ENCODE measurements around the gene DLG2.

The DLG2 gene

DNA sequence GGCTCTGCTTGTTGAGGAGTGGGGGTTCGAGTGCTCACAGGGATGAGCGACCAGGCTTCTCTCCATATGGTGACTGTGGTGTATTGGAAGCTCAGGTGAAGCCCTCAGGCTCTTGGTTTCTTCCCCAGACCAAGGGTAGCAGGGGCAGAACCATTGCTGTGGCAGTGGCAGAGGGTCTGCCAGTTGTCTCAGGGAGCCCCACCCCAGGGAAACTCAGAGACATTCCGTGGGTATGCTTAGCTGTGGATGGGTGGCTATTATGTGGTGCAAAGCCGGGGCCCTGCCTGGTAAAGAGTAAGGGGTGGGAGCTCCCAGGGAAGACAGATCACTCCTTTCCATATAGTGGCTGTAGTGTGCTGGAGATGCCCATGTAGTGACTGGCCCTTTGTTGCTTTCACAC is 167.8 kb downstream of the DLG2 start:
- Histone ChIP-seq H3K27me3 (ENCODE audit: insufficient read depth, poor library complexity, severe bottlenecking) (no peaks in the 10 kb centered on the region), H3K4me3 (replicated peaks; ENCODE audit: insufficient read depth, low read length) (no peak overlapping the region), H3K27ac (replicated peaks) (no peak overlapping the region)
- no peak for DNase-seq (ENCODE audit: low read depth in 1 of 2, low spot score in 1 of 2)
- no peak for TF ChIP-seq POLR2AphosphoS5 (IDR thresholded peaks at IDR 0.05; ENCODE audit: low read depth)
- TF ChIP-seq GABPA (IDR thresholded peaks at IDR 0.05; ENCODE audit: low read depth): no peak
- TF ChIP-seq, protein P1, sequence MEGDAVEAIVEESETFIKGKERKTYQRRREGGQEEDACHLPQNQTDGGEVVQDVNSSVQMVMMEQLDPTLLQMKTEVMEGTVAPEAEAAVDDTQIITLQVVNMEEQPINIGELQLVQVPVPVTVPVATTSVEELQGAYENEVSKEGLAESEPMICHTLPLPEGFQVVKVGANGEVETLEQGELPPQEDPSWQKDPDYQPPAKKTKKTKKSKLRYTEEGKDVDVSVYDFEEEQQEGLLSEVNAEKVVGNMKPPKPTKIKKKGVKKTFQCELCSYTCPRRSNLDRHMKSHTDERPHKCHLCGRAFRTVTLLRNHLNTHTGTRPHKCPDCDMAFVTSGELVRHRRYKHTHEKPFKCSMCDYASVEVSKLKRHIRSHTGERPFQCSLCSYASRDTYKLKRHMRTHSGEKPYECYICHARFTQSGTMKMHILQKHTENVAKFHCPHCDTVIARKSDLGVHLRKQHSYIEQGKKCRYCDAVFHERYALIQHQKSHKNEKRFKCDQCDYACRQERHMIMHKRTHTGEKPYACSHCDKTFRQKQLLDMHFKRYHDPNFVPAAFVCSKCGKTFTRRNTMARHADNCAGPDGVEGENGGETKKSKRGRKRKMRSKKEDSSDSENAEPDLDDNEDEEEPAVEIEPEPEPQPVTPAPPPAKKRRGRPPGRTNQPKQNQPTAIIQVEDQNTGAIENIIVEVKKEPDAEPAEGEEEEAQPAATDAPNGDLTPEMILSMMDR (IDR thresholded peaks at IDR 0.05; ENCODE audit: insufficient read depth, low read length): no peak
- no peak for TF ChIP-seq SPI1 (IDR thresholded peaks at IDR 0.05; ENCODE audit: borderline replicate concordance, low read depth)

DNA sequence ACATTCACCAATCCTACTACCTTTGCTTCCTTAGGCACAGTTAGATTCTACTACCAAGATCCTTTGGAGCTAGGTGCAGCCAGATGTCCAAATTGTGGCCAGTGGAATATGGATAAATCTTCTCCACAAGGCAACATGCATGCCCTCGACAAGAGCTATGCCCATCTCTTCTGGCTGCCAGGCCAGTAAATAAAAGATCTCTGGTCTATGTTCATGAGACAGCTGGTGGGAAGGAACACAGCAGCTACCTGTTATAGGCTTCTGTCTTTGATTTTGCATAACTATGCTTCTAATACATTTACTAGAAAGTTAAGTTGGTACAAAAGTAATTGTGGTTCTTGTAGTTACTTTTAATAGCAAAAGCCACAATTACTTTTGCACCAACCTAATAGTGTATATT is 182.7 kb downstream of the DLG2 start:
- TF ChIP-seq POLR2AphosphoS5 (IDR thresholded peaks at IDR 0.05; ENCODE audit: low read depth) (no peak), SPI1 (IDR thresholded peaks at IDR 0.05; ENCODE audit: borderline replicate concordance, low read depth) (no peak), GABPA (IDR thresholded peaks at IDR 0.05; ENCODE audit: low read depth) (no peak)
- TF ChIP-seq, protein P2, sequence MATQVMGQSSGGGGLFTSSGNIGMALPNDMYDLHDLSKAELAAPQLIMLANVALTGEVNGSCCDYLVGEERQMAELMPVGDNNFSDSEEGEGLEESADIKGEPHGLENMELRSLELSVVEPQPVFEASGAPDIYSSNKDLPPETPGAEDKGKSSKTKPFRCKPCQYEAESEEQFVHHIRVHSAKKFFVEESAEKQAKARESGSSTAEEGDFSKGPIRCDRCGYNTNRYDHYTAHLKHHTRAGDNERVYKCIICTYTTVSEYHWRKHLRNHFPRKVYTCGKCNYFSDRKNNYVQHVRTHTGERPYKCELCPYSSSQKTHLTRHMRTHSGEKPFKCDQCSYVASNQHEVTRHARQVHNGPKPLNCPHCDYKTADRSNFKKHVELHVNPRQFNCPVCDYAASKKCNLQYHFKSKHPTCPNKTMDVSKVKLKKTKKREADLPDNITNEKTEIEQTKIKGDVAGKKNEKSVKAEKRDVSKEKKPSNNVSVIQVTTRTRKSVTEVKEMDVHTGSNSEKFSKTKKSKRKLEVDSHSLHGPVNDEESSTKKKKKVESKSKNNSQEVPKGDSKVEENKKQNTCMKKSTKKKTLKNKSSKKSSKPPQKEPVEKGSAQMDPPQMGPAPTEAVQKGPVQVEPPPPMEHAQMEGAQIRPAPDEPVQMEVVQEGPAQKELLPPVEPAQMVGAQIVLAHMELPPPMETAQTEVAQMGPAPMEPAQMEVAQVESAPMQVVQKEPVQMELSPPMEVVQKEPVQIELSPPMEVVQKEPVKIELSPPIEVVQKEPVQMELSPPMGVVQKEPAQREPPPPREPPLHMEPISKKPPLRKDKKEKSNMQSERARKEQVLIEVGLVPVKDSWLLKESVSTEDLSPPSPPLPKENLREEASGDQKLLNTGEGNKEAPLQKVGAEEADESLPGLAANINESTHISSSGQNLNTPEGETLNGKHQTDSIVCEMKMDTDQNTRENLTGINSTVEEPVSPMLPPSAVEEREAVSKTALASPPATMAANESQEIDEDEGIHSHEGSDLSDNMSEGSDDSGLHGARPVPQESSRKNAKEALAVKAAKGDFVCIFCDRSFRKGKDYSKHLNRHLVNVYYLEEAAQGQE (IDR thresholded peaks at IDR 0.05; ENCODE audit: insufficient replicate concordance, low read depth): no peak
- TF ChIP-seq, protein P1 (IDR thresholded peaks at IDR 0.05; ENCODE audit: insufficient read depth, low read length): no peak
- Histone ChIP-seq H3K27ac (replicated peaks) (no peak overlapping the region), H3K4me3 (replicated peaks; ENCODE audit: insufficient read depth, low read length) (no peak overlapping the region), H3K27me3 (ENCODE audit: insufficient read depth, poor library complexity, severe bottlenecking) (no peaks in the 10 kb centered on the region)
- no peak for DNase-seq (ENCODE audit: low read depth in 1 of 2, low spot score in 1 of 2)

DNA sequence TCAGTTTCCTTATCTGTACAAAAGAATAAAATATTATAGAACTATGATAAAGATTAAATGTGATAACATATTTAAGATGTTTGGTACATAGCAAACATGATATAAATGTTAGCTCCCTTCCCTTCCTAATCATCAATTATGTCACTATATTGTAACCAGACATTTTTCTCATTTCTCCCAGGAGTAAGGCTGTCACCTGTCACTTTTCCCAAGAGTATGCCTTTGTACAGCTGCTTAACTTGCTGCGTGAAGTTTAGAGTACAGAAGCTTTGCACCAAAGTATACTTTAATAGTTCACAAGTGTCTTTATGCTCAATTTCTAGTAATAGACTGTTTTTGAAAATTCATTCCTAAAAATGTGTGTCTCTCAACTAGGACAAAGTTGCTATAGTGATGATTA is 186.9 kb downstream of the DLG2 start:
- Histone ChIP-seq H3K4me3 (replicated peaks; ENCODE audit: insufficient read depth, low read length) (no peak overlapping the region), H3K27me3 (ENCODE audit: insufficient read depth, poor library complexity, severe bottlenecking) (no peaks in the 10 kb centered on the region), H3K27ac (replicated peaks) (no peak overlapping the region)
- no peak for TF ChIP-seq SPI1 (IDR thresholded peaks at IDR 0.05; ENCODE audit: borderline replicate concordance, low read depth)
- TF ChIP-seq GABPA (IDR thresholded peaks at IDR 0.05; ENCODE audit: low read depth): no peak
- TF ChIP-seq, protein P2 (IDR thresholded peaks at IDR 0.05; ENCODE audit: insufficient replicate concordance, low read depth): no peak
- TF ChIP-seq, protein P1 (IDR thresholded peaks at IDR 0.05; ENCODE audit: insufficient read depth, low read length): no peak
- DNase-seq (ENCODE audit: low read depth in 1 of 2, low spot score in 1 of 2): no peak

DNA sequence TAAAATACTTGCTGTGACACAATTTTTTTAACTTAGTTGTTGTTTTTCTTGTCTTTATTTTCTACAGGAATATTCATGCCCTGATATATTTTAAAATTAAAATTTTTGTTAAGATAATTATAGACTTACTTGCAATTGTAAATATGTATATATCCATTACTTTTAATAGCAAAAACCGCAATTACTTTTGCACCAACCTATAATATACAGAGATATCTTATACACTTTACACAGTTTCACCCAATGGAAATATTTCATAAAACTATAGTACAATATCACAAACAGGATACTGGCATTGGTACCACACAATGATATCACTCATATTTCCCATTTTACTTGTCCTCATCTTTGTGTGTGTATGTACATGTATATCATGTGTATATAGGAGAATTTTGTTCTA is 188.8 kb downstream of the DLG2 start:
- H3K27ac ChIP-seq (replicated peaks): no peak overlapping the region
- no peak for DNase-seq (ENCODE audit: low read depth in 1 of 2, low spot score in 1 of 2)
- TF ChIP-seq, protein P2 (IDR thresholded peaks at IDR 0.05; ENCODE audit: insufficient replicate concordance, low read depth): no peak
- H3K4me3 ChIP-seq (replicated peaks; ENCODE audit: insufficient read depth, low read length): no peak overlapping the region
- H3K27me3 ChIP-seq (ENCODE audit: insufficient read depth, poor library complexity, severe bottlenecking): no peaks in the 10 kb centered on the region
